HepG2 (cell line): Measurements from ENCODE around the gene P2RX6. TPM values are rescaled to one million over a fixed set of nuclear protein-coding genes. Genes with fewer than 3 reads are reported as not detected.

ENCODE experiments used
- ARHGAP35 ChIP-seq: sonication (generic); formaldehyde crosslinking; IDR thresholded peaks from 2 replicates; pipeline ENCODE4 v1.9.0; 2022; ENCODE audit warnings: mild to moderate bottlenecking, inconsistent platforms, moderate library complexity, missing genetic modification reagents, borderline replicate concordance
- ARID4A ChIP-seq: sonication (generic); formaldehyde crosslinking; IDR thresholded peaks from 2 replicates; pipeline ENCODE4 v1.5.0; 2020; ENCODE audit warnings: mild to moderate bottlenecking, missing genetic modification reagents, borderline replicate concordance
- ARID5B ChIP-seq: IDR thresholded peaks from 2 replicates; pipeline ENCODE4 v1.4.0; 2020; ENCODE audit warnings: mild to moderate bottlenecking, missing genetic modification reagents
- GABPB1 ChIP-seq: IDR thresholded peaks from 2 replicates; pipeline ENCODE4 v1.6.1; 2016; ENCODE audit warnings: mild to moderate bottlenecking, missing genetic modification reagents, moderate library complexity, missing compliant biosample characterization
- GATAD2A ChIP-seq: IDR thresholded peaks from 2 replicates; pipeline ENCODE4 v1.6.1; 2016
- GFI1 ChIP-seq: sonication (generic); formaldehyde crosslinking; IDR thresholded peaks from 2 replicates; pipeline ENCODE4 v1.5.0; 2020; ENCODE audit warnings: missing genetic modification reagents, mild to moderate bottlenecking, borderline replicate concordance
- HNRNPH1 ChIP-seq: fragments of 200-400 bp; formaldehyde crosslinking; optimal IDR thresholded peaks from 2 replicates; pipeline ENCODE3; 2017; ENCODE audit warnings: mild to moderate bottlenecking, low read depth, low read length
- POLR2A ChIP-seq, 2 experiments: IDR thresholded peaks; 2 replicates each; pipeline ENCODE4 v1.6.1; 2011; ENCODE audit warnings: low read depth in 2 of 2, low read length in 2 of 2, mild to moderate bottlenecking in 1 of 2, moderate library complexity in 1 of 2; ENCODE audit not compliant: insufficient read depth in 1 of 2
- PPARG ChIP-seq: conservative IDR thresholded peaks from 2 replicates; pipeline ENCODE4 v1.6.1; 2016; ENCODE audit warnings: missing biosample characterization, missing genetic modification reagents
- RXRB ChIP-seq: IDR thresholded peaks from 2 replicates; pipeline ENCODE4 v1.6.1; 2016; ENCODE audit warnings: borderline replicate concordance, missing genetic modification reagents, missing compliant biosample characterization
- ZBTB4 ChIP-seq: sonication (generic); formaldehyde crosslinking; IDR thresholded peaks from 2 replicates; pipeline ENCODE4 v1.4.0; 2020; ENCODE audit warnings: missing genetic modification reagents, mild to moderate bottlenecking, borderline replicate concordance
- ZNF256 ChIP-seq: sonication (generic); formaldehyde crosslinking; conservative IDR thresholded peaks from 2 replicates; pipeline ENCODE4 v1.4.0; 2020; ENCODE audit warnings: missing genetic modification reagents
- ZNF292 ChIP-seq: sonication (generic); formaldehyde crosslinking; IDR thresholded peaks from 2 replicates; pipeline ENCODE4 v1.8.1; 2022; ENCODE audit warnings: mild to moderate bottlenecking, low read depth, missing genetic modification reagents, borderline replicate concordance
- ZNF614 ChIP-seq: IDR thresholded peaks from 2 replicates; pipeline ENCODE4 v1.6.1; 2018; ENCODE audit warnings: missing biosample characterization, missing genetic modification reagents, inconsistent platforms, borderline replicate concordance
- ZNF768 ChIP-seq: sonication (generic); formaldehyde crosslinking; IDR thresholded peaks from 2 replicates; pipeline ENCODE4 v1.4.0; 2020; ENCODE audit warnings: missing genetic modification reagents
- polyA plus RNA-seq, 8 experiments: library from polyadenylated mRNA; depleted of rRNA in 3 of 8; stranded (reverse) in 7 of 8; unstranded in 1 of 8; fragments of >200 nt; fragmentation: Illumina TruSeq in 4 of 8; extraction: Trizol in 4 of 8; gene quantifications; 2 replicates each; pipeline versions ENCODE4 v1.2.1 to v1.2.3, GENCODE V29; 2011 to 2016; ENCODE audit warnings: low read depth in 4 of 8, missing spikeins in 1 of 8, mixed read lengths in 1 of 8; ENCODE audit not compliant: insufficient read depth in 1 of 8
- total RNA-seq, 5 experiments: library from RNA; depleted of rRNA; stranded (reverse); fragments of >200 nt; fragmentation: Illumina TruSeq; extraction: Trizol; gene quantifications; 2 replicates each; pipeline ENCODE4 v1.2.3, GENCODE V29; 2016; ENCODE audit warnings: low read depth in 1 of 5

P2RX6 gene
- total and polyA plus RNA-seq, 2 of the 13 experiments (the other 11 are each of a cell fraction or from before 2014, with no cell fraction given), result 0.04 to 0.12 TPM

DNA sequence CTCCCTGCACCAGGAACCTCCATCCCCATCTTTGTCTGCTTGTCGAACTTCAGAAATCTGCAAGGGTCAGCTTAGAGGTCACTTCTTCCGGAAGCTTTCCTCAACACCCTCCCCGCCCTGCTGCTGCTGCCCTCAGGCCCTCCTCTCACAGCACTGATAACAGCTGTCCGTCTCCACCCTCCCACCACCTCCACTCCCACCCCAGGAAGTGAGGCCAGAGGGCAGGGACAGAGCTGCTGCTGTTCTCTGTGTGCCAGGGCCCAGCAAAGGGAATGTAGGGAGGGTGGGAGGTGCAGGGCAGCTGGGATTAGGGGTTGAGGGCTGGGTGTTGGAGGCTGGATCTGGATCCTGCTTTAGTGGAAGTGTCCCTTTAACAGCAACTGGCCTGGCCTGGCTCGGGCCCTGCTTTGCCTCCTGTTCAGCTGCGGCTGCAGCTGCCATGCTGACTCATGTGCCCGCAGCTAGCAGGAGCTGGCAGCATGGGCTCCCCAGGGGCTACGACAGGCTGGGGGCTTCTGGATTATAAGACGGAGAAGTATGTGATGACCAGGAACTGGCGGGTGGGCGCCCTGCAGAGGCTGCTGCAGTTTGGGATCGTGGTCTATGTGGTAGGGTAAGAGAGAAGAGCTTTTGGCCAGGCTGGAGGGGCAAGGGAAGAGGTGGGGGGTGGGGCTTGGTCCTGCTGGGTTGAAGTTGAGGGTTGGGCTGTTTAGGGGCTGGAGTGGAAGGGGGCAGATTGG lies at the start of gene P2RX6 (continued):
- TF ChIP-seq ARID5B (CRISPR knock-in tag), result peak; percentile 53; the same call in 1 of the 2 replicates
- TF ChIP-seq ARID4A, result peak; percentile 31; the same call in 1 of the 2 replicates
- TF ChIP-seq ZBTB4 (CRISPR knock-in tag), result no peak
- 0 out of 2 replicates have a peak, but pooled peaks have one; percentile 9 for TF ChIP-seq PPARG (CRISPR knock-in tag)
- peak; percentile 75 for TF ChIP-seq ZNF292 (CRISPR knock-in tag)
- TF ChIP-seq POLR2A (IDR thresholded peaks at IDR 0.05; ENCODE audit: insufficient read depth in 1 of 2, low read depth in 2 of 2, low read length in 2 of 2), result peak in 1 of 2 experiments; percentile 35; a peak in 1 of 4 replicates
- 0 out of 2 replicates have a peak, but pooled peaks have one; percentile 25 for TF ChIP-seq ZNF614 (CRISPR knock-in tag)
- peak; percentile 63 for TF ChIP-seq GABPB1 (CRISPR knock-in tag)
- TF ChIP-seq HNRNPH1, result no peak
- TF ChIP-seq ZNF256 (CRISPR knock-in tag), result no peak
- no peak for TF ChIP-seq ARHGAP35 (CRISPR knock-in tag)
- TF ChIP-seq ZNF768 (CRISPR knock-in tag), result peak; percentile 32; the same call in 1 of the 2 replicates
- 0 out of 2 replicates have a peak, but pooled peaks have one; percentile 29 for TF ChIP-seq GFI1 (CRISPR knock-in tag)
- TF ChIP-seq GATAD2A, result 0 out of 2 replicates have a peak, but pooled peaks have one; percentile 33
- peak; percentile 41; the same call in 1 of the 2 replicates for TF ChIP-seq RXRB
